SK-N-SH (cell line): ENCODE measurements around the gene MEIS2. TPM values are rescaled to one million over a fixed set of nuclear protein-coding genes. Genes with fewer than 3 reads are reported as not detected.
A peak's percentile ranks its signal among the peaks of the same experiment; 100 is the strongest.

Source experiments
- CTCF ChIA-PET: fragments of 300-600, 350-600 bp; formaldehyde crosslinking; extraction: SDS; loops from one replicate; lab custom pipeline; 2021; lab: Yijun Ruan, JAX
- POLR2A ChIA-PET: fragments of 350-600 bp; sonication (Branson Sonifier 250); formaldehyde crosslinking; extraction: SDS; loops from one replicate; lab custom pipeline; 2020; ENCODE audit warnings: antibody characterized with exemption, inconsistent platforms; lab: Yijun Ruan, JAX
- DNase-seq: peaks from one replicate; pipeline ENCODE4 v3.0.0; 2012
- H2AFZ ChIP-seq: fragments of 200-600 bp; sonication (generic); 2 replicates; pipeline ENCODE4 v1.8.1; 2016; ENCODE audit warnings: antibody characterized with exemption, mild to moderate bottlenecking, low read depth
- H3F3A ChIP-seq: fragments of 200-600 bp; sonication (generic); replicated peaks from 2 replicates; pipeline ENCODE3; 2016; ENCODE audit warnings: antibody characterized with exemption, mild to moderate bottlenecking; ENCODE audit not compliant: insufficient read depth
- H3K27ac ChIP-seq, 2 experiments: fragments of 200-500 bp in 1 of 2; fragments of 200-600 bp in 1 of 2; sonication (Bioruptor generic) in 1 of 2; sonication (generic), shearing (Covaris generic) in 1 of 2; 2 replicates each; pipeline versions ENCODE4 v1.5.1 to v1.6.1; 2014 to 2016; ENCODE audit warnings: low read depth in 2 of 2, inconsistent platforms in 1 of 2, low read length in 1 of 2, mild to moderate bottlenecking in 1 of 2, mixed read lengths in 1 of 2
- H3K27me3 ChIP-seq: fragments of 200-600 bp; sonication (generic), shearing (Covaris generic); 2 replicates; pipeline ENCODE4 v1.6.1; 2016; ENCODE audit warnings: mixed run types; ENCODE audit not compliant: insufficient read depth
- H3K36me3 ChIP-seq, 2 experiments: fragments of 200-500 bp in 1 of 2; fragments of 200-600 bp in 1 of 2; sonication (Bioruptor generic) in 1 of 2; sonication (generic) in 1 of 2; replicated peaks in 1 of 2; 2 replicates each; pipeline versions ENCODE3 to v1.5.1; 2014 to 2016; ENCODE audit warnings: low read length in 1 of 2, mild to moderate bottlenecking in 1 of 2; ENCODE audit not compliant: insufficient read depth in 2 of 2, control insufficient read depth in 1 of 2
- H3K4me1 ChIP-seq, 2 experiments: fragments of 200-500 bp in 1 of 2; fragments of 200-600 bp in 1 of 2; sonication (Bioruptor generic) in 1 of 2; sonication (generic), shearing (Covaris generic) in 1 of 2; 2 replicates each; pipeline versions ENCODE4 v1.5.1 to v1.6.1; 2014 to 2016; ENCODE audit warnings: low read depth in 1 of 2, low read length in 1 of 2, mixed run types in 1 of 2; ENCODE audit not compliant: insufficient read depth in 2 of 2, control insufficient read depth in 1 of 2
- H3K4me2 ChIP-seq: fragments of 200-600 bp; sonication (generic), shearing (Covaris generic); 2 replicates; pipeline ENCODE4 v1.6.1; 2017; ENCODE audit warnings: mixed run types
- H3K4me3 ChIP-seq, 2 experiments: fragments of 200-500 bp in 1 of 2; fragments of 200-600 bp in 1 of 2; sonication (Bioruptor generic) in 1 of 2; sonication (generic), shearing (Covaris generic) in 1 of 2; 2 replicates each; pipeline versions ENCODE4 v1.5.1 to v1.8.1; 2014 to 2016; ENCODE audit warnings: low read depth in 2 of 2, inconsistent platforms in 1 of 2, low read length in 1 of 2, mild to moderate bottlenecking in 1 of 2, mixed read lengths in 1 of 2, moderate library complexity in 1 of 2
- H3K79me2 ChIP-seq: fragments of 200-600 bp; sonication (generic); 2 replicates; pipeline ENCODE4 v1.8.1; 2017; ENCODE audit warnings: mild to moderate bottlenecking; ENCODE audit not compliant: insufficient read depth
- H3K9ac ChIP-seq: fragments of 200-600 bp; sonication (generic); 2 replicates; pipeline ENCODE4 v1.6.1; 2017; ENCODE audit warnings: mixed run types
- H3K9me2 ChIP-seq: fragments of 200-600 bp; sonication (generic); 2 replicates; pipeline ENCODE4 v1.6.1; 2017; ENCODE audit warnings: mixed run types
- H3K9me3 ChIP-seq: fragments of 200-600 bp; sonication (generic); 2 replicates; pipeline ENCODE4 v1.6.1; 2017; ENCODE audit warnings: mixed run types, mild to moderate bottlenecking, moderate library complexity
- H4K20me1 ChIP-seq: fragments of 200-600 bp; sonication (generic); 2 replicates; pipeline ENCODE4 v1.6.1; 2017; ENCODE audit warnings: mild to moderate bottlenecking, mixed run types; ENCODE audit not compliant: insufficient read depth
- CHD2 ChIP-seq: fragments of 150-350 bp; IDR thresholded peaks from 2 replicates; pipeline ENCODE4 v1.6.1; 2018; ENCODE audit warnings: low read length; ENCODE audit not compliant: partially characterized antibody
- ELF1 ChIP-seq: IDR thresholded peaks from 2 replicates; pipeline ENCODE4 v1.4.0; 2012
- EZH2phosphoT487 ChIP-seq: fragments of 200-600 bp; sonication (generic); IDR thresholded peaks from 2 replicates; pipeline ENCODE4 v1.6.1; 2017; ENCODE audit warnings: low read depth, mixed run types, mild to moderate bottlenecking, antibody characterized with exemption, moderate library complexity, borderline replicate concordance
- MEF2A ChIP-seq: IDR thresholded peaks from 2 replicates; pipeline ENCODE4 v1.4.0; 2012; ENCODE audit warnings: low read depth, borderline replicate concordance
- MXI1 ChIP-seq: IDR thresholded peaks from 2 replicates; pipeline ENCODE4 v1.6.1; 2012; ENCODE audit warnings: mild to moderate bottlenecking, low read depth, low read length, improper control_type of control experiment
- POLR2AphosphoS5 ChIP-seq: IDR thresholded peaks from 2 replicates; pipeline ENCODE4 v1.6.1; 2012; ENCODE audit warnings: low read depth, low read length
- RAD21 ChIP-seq: IDR thresholded peaks from 2 replicates; pipeline ENCODE4 v1.6.1; 2012; ENCODE audit warnings: mild to moderate bottlenecking, low read length
- RCOR1 ChIP-seq: fragments of 150-350 bp; IDR thresholded peaks from 2 replicates; pipeline ENCODE4 v1.6.1; 2017; ENCODE audit warnings: antibody characterized with exemption, low read length
- SMC3 ChIP-seq: IDR thresholded peaks from 2 replicates; pipeline ENCODE4 v1.6.1; 2012; ENCODE audit warnings: low read depth, low read length, improper control_type of control experiment
- TAF1 ChIP-seq: IDR thresholded peaks from 2 replicates; pipeline ENCODE4 v1.6.1; 2012; ENCODE audit warnings: low read depth, mild to moderate bottlenecking, low read length, moderate library complexity, borderline replicate concordance
- TEAD4 ChIP-seq: IDR thresholded peaks from 2 replicates; pipeline ENCODE4 v1.4.0; 2012; ENCODE audit warnings: mild to moderate bottlenecking, borderline replicate concordance; ENCODE audit not compliant: insufficient read depth
- polyA plus RNA-seq, 3 experiments: library from polyadenylated mRNA; depleted of rRNA; stranded (reverse); fragments of >200 nt; gene quantifications; 2 replicates each; pipeline ENCODE4 v1.2.3, GENCODE V29; 2012
- TF ChIP-seq, protein P1 (sequence below): fragments of 150-350 bp; IDR thresholded peaks from 2 replicates; pipeline ENCODE4 v1.6.1; 2017; ENCODE audit warnings: antibody characterized with exemption, low read length, low read depth, borderline replicate concordance
- TF ChIP-seq, protein P2 (sequence below): IDR thresholded peaks from 2 replicates; pipeline ENCODE4 v1.4.0; 2012; ENCODE audit warnings: low read depth, borderline replicate concordance
- TF ChIP-seq, protein P3 (sequence below): fragments of 200-600 bp; sonication (generic); IDR thresholded peaks from 2 replicates; pipeline ENCODE4 v1.6.1; 2017; ENCODE audit warnings: antibody characterized with exemption, mild to moderate bottlenecking, moderate library complexity

The MEIS2 gene
- polyA plus RNA-seq, 1 of the 3 experiments (the other 2 are of a cell fraction): 146 TPM

DNA sequence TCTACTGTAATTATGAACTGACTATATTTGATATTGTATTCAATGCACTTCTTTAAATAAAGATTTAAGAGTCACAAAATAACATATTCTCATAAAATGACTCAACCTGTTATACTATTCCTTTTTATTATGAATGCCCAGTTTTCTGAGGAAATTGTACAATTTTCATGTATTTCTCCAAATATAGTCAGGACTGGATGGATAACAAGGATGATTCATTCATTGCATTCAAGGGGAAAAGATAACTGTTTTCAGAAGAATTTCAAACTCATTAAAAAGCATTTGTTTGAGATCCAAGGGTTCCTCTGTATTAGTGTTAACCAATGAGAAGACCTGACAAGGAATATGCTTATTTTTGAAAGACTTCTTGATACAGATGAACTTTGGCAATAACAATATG lies 163.7 kb downstream of the MEIS2 start:
- Histone ChIP-seq H3K27ac (peak overlapping the region in 1 of 2 experiments; percentile 22; a peak in 2 of 4 replicates), H3K4me1 (peaks cover 6 to 26% of the 10 kb centered on the region in 2 experiments; a peak in 2 of 4 replicates), H3K4me2 (no peak overlapping the region), H2AFZ (no peak overlapping the region), H3K79me2 (peaks cover 81% of the 10 kb centered on the region), H3K27me3 (no peaks in the 10 kb centered on the region), H4K20me1 (peaks cover 6% of the 10 kb centered on the region; the same call in 1 of the 2 replicates), H3K9ac (no peak overlapping the region), H3K9me3 (no peaks in the 10 kb centered on the region), H3F3A (peaks cover 19% of the 10 kb centered on the region), H3K4me3 (no peak overlapping the region), H3K36me3 (peaks cover 76 to 94% of the 10 kb centered on the region in 2 experiments), H3K9me2 (no peaks in the 10 kb centered on the region)
- ChIA-PET POLR2A (no interaction called here), CTCF (no interaction called here)
- DNase-seq: no peak
- TF ChIP-seq EZH2phosphoT487 (no peak), TAF1 (no peak), MXI1 (no peak), MEF2A (no peak), TEAD4 (no peak), POLR2AphosphoS5 (no peak), RCOR1 (no peak), ELF1 (no peak), SMC3 (no peak), CHD2 (no peak), RAD21 (no peak)
- TF ChIP-seq, protein P1, sequence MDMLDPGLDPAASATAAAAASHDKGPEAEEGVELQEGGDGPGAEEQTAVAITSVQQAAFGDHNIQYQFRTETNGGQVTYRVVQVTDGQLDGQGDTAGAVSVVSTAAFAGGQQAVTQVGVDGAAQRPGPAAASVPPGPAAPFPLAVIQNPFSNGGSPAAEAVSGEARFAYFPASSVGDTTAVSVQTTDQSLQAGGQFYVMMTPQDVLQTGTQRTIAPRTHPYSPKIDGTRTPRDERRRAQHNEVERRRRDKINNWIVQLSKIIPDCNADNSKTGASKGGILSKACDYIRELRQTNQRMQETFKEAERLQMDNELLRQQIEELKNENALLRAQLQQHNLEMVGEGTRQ: no peak
- TF ChIP-seq, protein P2, sequence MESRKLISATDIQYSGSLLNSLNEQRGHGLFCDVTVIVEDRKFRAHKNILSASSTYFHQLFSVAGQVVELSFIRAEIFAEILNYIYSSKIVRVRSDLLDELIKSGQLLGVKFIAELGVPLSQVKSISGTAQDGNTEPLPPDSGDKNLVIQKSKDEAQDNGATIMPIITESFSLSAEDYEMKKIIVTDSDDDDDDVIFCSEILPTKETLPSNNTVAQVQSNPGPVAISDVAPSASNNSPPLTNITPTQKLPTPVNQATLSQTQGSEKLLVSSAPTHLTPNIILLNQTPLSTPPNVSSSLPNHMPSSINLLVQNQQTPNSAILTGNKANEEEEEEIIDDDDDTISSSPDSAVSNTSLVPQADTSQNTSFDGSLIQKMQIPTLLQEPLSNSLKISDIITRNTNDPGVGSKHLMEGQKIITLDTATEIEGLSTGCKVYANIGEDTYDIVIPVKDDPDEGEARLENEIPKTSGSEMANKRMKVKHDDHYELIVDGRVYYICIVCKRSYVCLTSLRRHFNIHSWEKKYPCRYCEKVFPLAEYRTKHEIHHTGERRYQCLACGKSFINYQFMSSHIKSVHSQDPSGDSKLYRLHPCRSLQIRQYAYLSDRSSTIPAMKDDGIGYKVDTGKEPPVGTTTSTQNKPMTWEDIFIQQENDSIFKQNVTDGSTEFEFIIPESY: no peak
- TF ChIP-seq, protein P3, sequence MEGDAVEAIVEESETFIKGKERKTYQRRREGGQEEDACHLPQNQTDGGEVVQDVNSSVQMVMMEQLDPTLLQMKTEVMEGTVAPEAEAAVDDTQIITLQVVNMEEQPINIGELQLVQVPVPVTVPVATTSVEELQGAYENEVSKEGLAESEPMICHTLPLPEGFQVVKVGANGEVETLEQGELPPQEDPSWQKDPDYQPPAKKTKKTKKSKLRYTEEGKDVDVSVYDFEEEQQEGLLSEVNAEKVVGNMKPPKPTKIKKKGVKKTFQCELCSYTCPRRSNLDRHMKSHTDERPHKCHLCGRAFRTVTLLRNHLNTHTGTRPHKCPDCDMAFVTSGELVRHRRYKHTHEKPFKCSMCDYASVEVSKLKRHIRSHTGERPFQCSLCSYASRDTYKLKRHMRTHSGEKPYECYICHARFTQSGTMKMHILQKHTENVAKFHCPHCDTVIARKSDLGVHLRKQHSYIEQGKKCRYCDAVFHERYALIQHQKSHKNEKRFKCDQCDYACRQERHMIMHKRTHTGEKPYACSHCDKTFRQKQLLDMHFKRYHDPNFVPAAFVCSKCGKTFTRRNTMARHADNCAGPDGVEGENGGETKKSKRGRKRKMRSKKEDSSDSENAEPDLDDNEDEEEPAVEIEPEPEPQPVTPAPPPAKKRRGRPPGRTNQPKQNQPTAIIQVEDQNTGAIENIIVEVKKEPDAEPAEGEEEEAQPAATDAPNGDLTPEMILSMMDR: no peak
